PC-9 (cell line): ENCODE results near the gene S1PR5.

Source experiments
- EZH2 ChIP-seq: fragments of 200-600 bp; sonication (generic); IDR thresholded peaks from 2 replicates; pipeline ENCODE4 v1.8.0; 2017; ENCODE audit warnings: antibody characterized with exemption, low read depth
- TF ChIP-seq, protein P1 (sequence below): fragments of 200-600 bp; sonication (generic); conservative IDR thresholded peaks from 2 replicates; pipeline ENCODE4 v1.6.1; 2017; ENCODE audit warnings: mixed run types, antibody characterized with exemption, mild to moderate bottlenecking, moderate library complexity

DNA sequence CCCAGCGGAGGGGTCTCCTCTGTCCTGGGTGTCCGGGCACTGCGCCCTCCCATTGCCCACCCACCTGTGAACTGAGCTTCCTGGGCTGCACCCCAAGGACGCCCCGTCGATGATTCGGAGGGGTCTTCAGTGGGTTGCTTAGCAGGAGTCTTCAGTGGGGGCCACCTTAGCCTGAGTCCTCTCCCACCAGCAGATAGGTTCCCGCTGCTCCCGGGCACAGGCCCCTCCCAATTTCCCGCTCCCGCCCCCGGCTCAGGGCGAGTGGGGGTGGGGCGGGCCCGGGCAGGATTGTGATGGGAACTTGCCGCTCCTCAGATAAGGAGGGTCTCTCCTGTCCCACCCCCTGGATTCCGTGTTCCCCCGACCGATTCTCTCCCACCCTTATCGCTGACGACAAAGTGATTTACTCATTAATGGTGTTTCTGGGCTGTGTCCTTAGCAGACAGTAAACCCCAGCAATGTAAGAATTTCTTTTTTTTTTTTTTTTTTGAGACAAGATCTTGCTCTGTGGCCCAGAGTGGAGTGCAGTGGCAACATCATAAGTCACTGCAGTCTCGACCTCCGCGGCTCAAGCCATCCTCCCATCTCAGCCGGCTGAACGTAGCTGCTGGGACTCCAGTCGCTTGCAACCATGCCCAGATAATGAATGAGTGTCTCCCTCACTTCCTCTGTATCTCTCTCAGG lies 655 bp upstream of the S1PR5 start:
- TF ChIP-seq, protein P1, sequence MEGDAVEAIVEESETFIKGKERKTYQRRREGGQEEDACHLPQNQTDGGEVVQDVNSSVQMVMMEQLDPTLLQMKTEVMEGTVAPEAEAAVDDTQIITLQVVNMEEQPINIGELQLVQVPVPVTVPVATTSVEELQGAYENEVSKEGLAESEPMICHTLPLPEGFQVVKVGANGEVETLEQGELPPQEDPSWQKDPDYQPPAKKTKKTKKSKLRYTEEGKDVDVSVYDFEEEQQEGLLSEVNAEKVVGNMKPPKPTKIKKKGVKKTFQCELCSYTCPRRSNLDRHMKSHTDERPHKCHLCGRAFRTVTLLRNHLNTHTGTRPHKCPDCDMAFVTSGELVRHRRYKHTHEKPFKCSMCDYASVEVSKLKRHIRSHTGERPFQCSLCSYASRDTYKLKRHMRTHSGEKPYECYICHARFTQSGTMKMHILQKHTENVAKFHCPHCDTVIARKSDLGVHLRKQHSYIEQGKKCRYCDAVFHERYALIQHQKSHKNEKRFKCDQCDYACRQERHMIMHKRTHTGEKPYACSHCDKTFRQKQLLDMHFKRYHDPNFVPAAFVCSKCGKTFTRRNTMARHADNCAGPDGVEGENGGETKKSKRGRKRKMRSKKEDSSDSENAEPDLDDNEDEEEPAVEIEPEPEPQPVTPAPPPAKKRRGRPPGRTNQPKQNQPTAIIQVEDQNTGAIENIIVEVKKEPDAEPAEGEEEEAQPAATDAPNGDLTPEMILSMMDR: no peak
- TF ChIP-seq EZH2: no peak
